Endothelial cell of umbilical vein (primary cell): ENCODE measurements around the gene VIPR1. TPM values are rescaled to one million over a fixed set of nuclear protein-coding genes. Genes with fewer than 3 reads are reported as not detected.

Experiments
- BruUV-seq: library from RNA; stranded (reverse); fragments of 400-500 nt; replicated peaks from 2 replicates; lab custom pipeline; 2021; lab: Mats Ljungman, UMichigan
- CTCF ChIA-PET: fragments of 300-600, 350-600 bp; sonication (Branson Sonifier 250); formaldehyde crosslinking; loops from one replicate; lab custom pipeline; 2021; ENCODE audit warnings: antibody characterized with exemption, inconsistent platforms; lab: Charles Lee
- POLR2A ChIA-PET: fragments of 300-600, 350-600 bp; sonication (Branson Sonifier 250); formaldehyde crosslinking; loops from one replicate; lab custom pipeline; 2021; ENCODE audit warnings: antibody characterized with exemption, inconsistent platforms; lab: Charles Lee
- DNase-seq: peaks from one replicate; pipeline ENCODE4 v3.0.0-alpha.2; 2011; ENCODE audit warnings: low read depth, low spot score
- FAIRE-seq: peaks from 2 replicates; lab custom pipeline; 2011; peaks lifted over from hg19 to GRCh38; lab: Jason Lieb, UNC
- H2AFZ ChIP-seq: 2 replicates; pipeline ENCODE4 v1.6.0; 2012; ENCODE audit warnings: low read depth, low read length, control low read depth, inconsistent platforms
- H3K27ac ChIP-seq: 2 replicates; pipeline ENCODE4 v1.5.1; 2011; ENCODE audit warnings: low read depth, mild to moderate bottlenecking, control low read depth, low read length, moderate library complexity; ENCODE audit not compliant: insufficient read depth
- H3K27me3 ChIP-seq, 2 experiments: 2 replicates each; pipeline versions ENCODE4 v1.6.0 to v1.6.1; 2011; ENCODE audit warnings: low read length in 2 of 2, mixed read lengths in 1 of 2; ENCODE audit not compliant: control insufficient read depth in 2 of 2, insufficient read depth in 2 of 2
- H3K36me3 ChIP-seq, 2 experiments: 2 replicates in 1 of 2; 3 replicates in 1 of 2; pipeline ENCODE4 v1.5.1; 2011; ENCODE audit warnings: low read length in 2 of 2, mild to moderate bottlenecking in 1 of 2, moderate library complexity in 1 of 2; ENCODE audit not compliant: control insufficient read depth in 2 of 2, insufficient read depth in 2 of 2; ENCODE audit errors: extremely low read depth in 1 of 2
- H3K4me1 ChIP-seq: 3 replicates; pipeline ENCODE4 v1.5.1; 2011; ENCODE audit warnings: mild to moderate bottlenecking, low read length; ENCODE audit not compliant: control insufficient read depth, insufficient read depth; ENCODE audit errors: extremely low read depth
- H3K4me2 ChIP-seq: 2 replicates; pipeline ENCODE4 v1.6.1; 2011; ENCODE audit warnings: low read length, control low read depth, mixed read lengths; ENCODE audit not compliant: insufficient read depth
- H3K4me3 ChIP-seq, 3 experiments: fragments of 200-600 bp in 1 of 3; sonication (generic), shearing (Covaris generic) in 1 of 3; replicated peaks in 1 of 3; 2 replicates each; pipeline ENCODE4 v1.5.1; 2011 to 2016; ENCODE audit warnings: control low read depth in 3 of 3, low read length in 3 of 3, mild to moderate bottlenecking in 2 of 3, inconsistent platforms in 1 of 3, low read depth in 1 of 3, moderate library complexity in 1 of 3; ENCODE audit not compliant: insufficient read depth in 1 of 3
- H3K79me2 ChIP-seq: 2 replicates; pipeline ENCODE4 v1.6.0; 2012; ENCODE audit warnings: low read length, inconsistent platforms; ENCODE audit not compliant: control insufficient read depth, insufficient read depth
- H3K9ac ChIP-seq: replicated peaks from 2 replicates; pipeline ENCODE3; 2011; ENCODE audit warnings: low read length, control low read depth; ENCODE audit not compliant: insufficient read depth; ENCODE audit errors: extremely low read depth
- H3K9me1 ChIP-seq: replicated peaks from 3 replicates; pipeline ENCODE4 v1.6.0; 2011; ENCODE audit warnings: mild to moderate bottlenecking, low read length; ENCODE audit not compliant: control insufficient read depth, insufficient read depth; ENCODE audit errors: extremely low read depth
- H3K9me3 ChIP-seq: replicated peaks from 2 replicates; pipeline ENCODE4 v1.5.1; 2012; ENCODE audit warnings: low read length, inconsistent platforms; ENCODE audit not compliant: control insufficient read depth, insufficient read depth
- H4K20me1 ChIP-seq: replicated peaks from 2 replicates; pipeline ENCODE3; 2011; ENCODE audit warnings: mild to moderate bottlenecking, low read length; ENCODE audit not compliant: control insufficient read depth, insufficient read depth; ENCODE audit errors: extremely low read depth
- CTCF ChIP-seq, 2 donors: IDR thresholded peaks; 1 replicate in 1 of 2; 2 replicates in 1 of 2; pipeline ENCODE4 v1.5.1; 2011; ENCODE audit warnings: low read length in 2 of 2, mild to moderate bottlenecking in 2 of 2, moderate library complexity in 2 of 2, control low read depth in 1 of 2, inconsistent platforms in 1 of 2, low read depth in 1 of 2; ENCODE audit not compliant: insufficient read depth in 1 of 2; ENCODE audit errors: extremely low read depth in 1 of 2
- EZH2 ChIP-seq: IDR thresholded peaks from 2 replicates; pipeline ENCODE4 v1.6.1; 2012; ENCODE audit warnings: borderline replicate concordance, low read depth, mild to moderate bottlenecking, moderate library complexity, low read length, inconsistent platforms; ENCODE audit not compliant: severe bottlenecking
- FOS ChIP-seq: IDR thresholded peaks from 2 replicates; pipeline ENCODE4 v1.6.1; 2011; ENCODE audit warnings: mild to moderate bottlenecking, low read length, moderate library complexity, borderline replicate concordance; ENCODE audit not compliant: insufficient read depth
- GATA2 ChIP-seq: IDR thresholded peaks from 2 replicates; pipeline ENCODE4 v1.7.0; 2011; ENCODE audit warnings: low read depth, mild to moderate bottlenecking, moderate library complexity, mixed read lengths, low read length; ENCODE audit not compliant: insufficient read length, insufficient read depth
- JUN ChIP-seq: IDR thresholded peaks from 2 replicates; pipeline ENCODE4 v1.6.1; 2011; ENCODE audit warnings: borderline replicate concordance, low read depth; ENCODE audit not compliant: insufficient read length, insufficient read depth
- MAX ChIP-seq: IDR thresholded peaks from 2 replicates; pipeline ENCODE4 v1.6.1; 2011; ENCODE audit not compliant: insufficient read depth, insufficient read length
- MYC ChIP-seq: IDR thresholded peaks from one replicate; pipeline ENCODE4 v1.6.1; 2011; ENCODE audit warnings: mild to moderate bottlenecking, low read depth, low read length
- POLR2A ChIP-seq: IDR thresholded peaks from 2 replicates; pipeline ENCODE4 v1.6.1; 2012; ENCODE audit warnings: low read depth, mild to moderate bottlenecking, control low read depth, low read length
- POLR2AphosphoS5 ChIP-seq: IDR thresholded peaks from 2 replicates; pipeline ENCODE4 v1.6.1; 2012; ENCODE audit warnings: low read depth, mild to moderate bottlenecking, control low read depth, low read length, moderate library complexity; ENCODE audit not compliant: insufficient read depth
- dilution Hi-C: fragments of 300-500 bp; cut with MboI; formaldehyde crosslinking; loops from one replicate; pipeline ENCODE4 v1.15.0; 2019; ENCODE audit warnings: low sequenced_read_pairs; ENCODE audit not compliant: extremely low pct_ligation_motif_present
- intact Hi-C: fragments of 100-400 bp; cut with micrococcal nuclease; formaldehyde crosslinking; loops from one replicate; pipeline ENCODE4 v1.10.0; 2022
- polyA plus RNA-seq, 4 experiments: library from polyadenylated mRNA; depleted of rRNA in 3 of 4; stranded (reverse) in 3 of 4; unstranded in 1 of 4; fragments of >200 nt; gene quantifications; 2 replicates each; pipeline versions ENCODE4 v1.2.1 to v1.2.3, GENCODE V29; 2011 to 2012; ENCODE audit warnings: missing spikeins in 1 of 4
- total RNA-seq: library from RNA; stranded (reverse); gene quantifications from 2 replicates; pipeline ENCODE4 v1.2.3, GENCODE V29; 2021

VIPR1 gene
- total and polyA plus RNA-seq, 2 donors (not counting 3 experiments of a cell fraction or from before 2014, with no cell fraction given), result 3.8 to 4.7 TPM

GRCh38 chr3:42493798-42494151 is 8.7 kb upstream of the VIPR1 start:
- no peaks in the 10 kb centered on the region for H3K79me2 ChIP-seq
- no peak overlapping the region for H2AFZ ChIP-seq
- no peaks in the 10 kb centered on the region for H3K36me3 ChIP-seq
- H3K4me1 ChIP-seq, result peaks cover 15% of the 10 kb centered on the region
- FAIRE-seq (no peak), DNase-seq (no peak)
- H3K4me3 ChIP-seq, result no peak overlapping the region
- H3K9ac ChIP-seq, result no peak overlapping the region
- dilution Hi-C loops, result no loop called here
- no peaks in the 10 kb centered on the region for H4K20me1 ChIP-seq
- intact Hi-C loops, result no loop called here
- H3K9me3 ChIP-seq, result no peaks in the 10 kb centered on the region
- H3K4me2 ChIP-seq, result no peak overlapping the region
- H3K9me1 ChIP-seq, result no peaks in the 10 kb centered on the region
- BruUV-seq, result no TSS peak
- peaks cover 0 to 2% of the 10 kb centered on the region in 2 experiments for H3K27me3 ChIP-seq
- CTCF ChIA-PET, result interaction anchor here (1.2 kb wide), 1 partner anchor 51 kb away, joined by 3 read pairs; no protein-coding TSS in a partner anchor
- H3K27ac ChIP-seq, result no peak overlapping the region
- POLR2A ChIA-PET, result no interaction called here
- TF ChIP-seq JUN, result no peak
- TF ChIP-seq POLR2A, result no peak
- no peak for TF ChIP-seq EZH2
- no peak for TF ChIP-seq MYC
- TF ChIP-seq MAX, result no peak
- TF ChIP-seq GATA2, result no peak
- TF ChIP-seq CTCF (IDR thresholded peaks at IDR 0.05; ENCODE audit: extremely low read depth in 1 of 2, insufficient read depth in 1 of 2, low read depth in 1 of 2, low read length in 2 of 2), result no peak
- TF ChIP-seq POLR2AphosphoS5, result no peak
- no peak for TF ChIP-seq FOS
